SU-DHL-6 (cell line): ENCODE results near the gene CASP3.

Source experiments
- CTCF ChIP-seq: fragments of 200-600 bp; sonication (generic); IDR thresholded peaks from one replicate; pipeline ENCODE4 v1.5.1; 2017; ENCODE audit warnings: antibody characterized with exemption, mild to moderate bottlenecking, low read length, moderate library complexity; ENCODE audit not compliant: insufficient read depth, poor library complexity, severe bottlenecking
- EZH2phosphoT487 ChIP-seq: fragments of 200-600 bp; sonication (generic), shearing (Covaris generic); conservative IDR thresholded peaks from 2 replicates; pipeline ENCODE4 v1.6.1; 2018; ENCODE audit warnings: mild to moderate bottlenecking, antibody characterized with exemption, low read length, moderate library complexity, mixed read lengths

GRCh38 chr4:184664445-184665210 lies 15.4 kb upstream of the CASP3 start:
- TF ChIP-seq CTCF (no peak), EZH2phosphoT487 (no peak)
